ENCODE measurements around the gene ACOX3. TPM values are rescaled to one million over a fixed set of nuclear protein-coding genes. Genes with fewer than 3 reads are reported as not detected.
"Not testable (repeated sequence)": the region's sequence is repeated elsewhere in the genome, so short reads cannot be mapped to it uniquely, and the experiment has no call there.

The ACOX3 gene
- total RNA-seq, 1 donor from 2014 or later, result 30.4 TPM

DNA sequence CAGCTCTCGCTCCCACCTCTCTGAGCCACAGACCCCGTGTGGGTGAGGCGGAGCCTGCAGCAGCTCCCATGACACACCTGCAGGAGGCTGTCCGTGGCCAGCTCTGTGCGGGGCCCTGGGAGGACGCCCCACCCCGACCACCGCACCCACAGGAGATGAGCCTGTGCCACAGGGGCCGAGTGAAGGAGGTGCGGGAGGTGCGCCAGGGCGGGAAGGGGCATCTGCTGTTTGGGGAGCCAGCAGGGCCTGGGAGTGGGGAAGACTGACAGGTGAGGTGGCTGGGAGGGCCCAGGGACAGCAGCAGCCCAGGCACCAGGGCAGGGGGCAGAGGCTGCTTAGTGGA is 52.0 kb downstream of the ACOX3 start:
- ATAC-seq (no peak), DNase-seq (no peak)
- Histone ChIP-seq H3K36me3 (peaks cover 73% of the 10 kb centered on the region), H3K9me3 (no peaks in the 10 kb centered on the region), H3K4me1 (peaks cover 18% of the 10 kb centered on the region), H3K27ac (no peak overlapping the region), H3K4me3 (no peak overlapping the region), H3K27me3 (ENCODE audit: low read depth) (no peaks in the 10 kb centered on the region)
- intact Hi-C loops (cut with DNase I), result no loop called here
- TF ChIP-seq, protein P1, sequence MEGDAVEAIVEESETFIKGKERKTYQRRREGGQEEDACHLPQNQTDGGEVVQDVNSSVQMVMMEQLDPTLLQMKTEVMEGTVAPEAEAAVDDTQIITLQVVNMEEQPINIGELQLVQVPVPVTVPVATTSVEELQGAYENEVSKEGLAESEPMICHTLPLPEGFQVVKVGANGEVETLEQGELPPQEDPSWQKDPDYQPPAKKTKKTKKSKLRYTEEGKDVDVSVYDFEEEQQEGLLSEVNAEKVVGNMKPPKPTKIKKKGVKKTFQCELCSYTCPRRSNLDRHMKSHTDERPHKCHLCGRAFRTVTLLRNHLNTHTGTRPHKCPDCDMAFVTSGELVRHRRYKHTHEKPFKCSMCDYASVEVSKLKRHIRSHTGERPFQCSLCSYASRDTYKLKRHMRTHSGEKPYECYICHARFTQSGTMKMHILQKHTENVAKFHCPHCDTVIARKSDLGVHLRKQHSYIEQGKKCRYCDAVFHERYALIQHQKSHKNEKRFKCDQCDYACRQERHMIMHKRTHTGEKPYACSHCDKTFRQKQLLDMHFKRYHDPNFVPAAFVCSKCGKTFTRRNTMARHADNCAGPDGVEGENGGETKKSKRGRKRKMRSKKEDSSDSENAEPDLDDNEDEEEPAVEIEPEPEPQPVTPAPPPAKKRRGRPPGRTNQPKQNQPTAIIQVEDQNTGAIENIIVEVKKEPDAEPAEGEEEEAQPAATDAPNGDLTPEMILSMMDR (IDR thresholded peaks at IDR 0.05), result no peak

DNA sequence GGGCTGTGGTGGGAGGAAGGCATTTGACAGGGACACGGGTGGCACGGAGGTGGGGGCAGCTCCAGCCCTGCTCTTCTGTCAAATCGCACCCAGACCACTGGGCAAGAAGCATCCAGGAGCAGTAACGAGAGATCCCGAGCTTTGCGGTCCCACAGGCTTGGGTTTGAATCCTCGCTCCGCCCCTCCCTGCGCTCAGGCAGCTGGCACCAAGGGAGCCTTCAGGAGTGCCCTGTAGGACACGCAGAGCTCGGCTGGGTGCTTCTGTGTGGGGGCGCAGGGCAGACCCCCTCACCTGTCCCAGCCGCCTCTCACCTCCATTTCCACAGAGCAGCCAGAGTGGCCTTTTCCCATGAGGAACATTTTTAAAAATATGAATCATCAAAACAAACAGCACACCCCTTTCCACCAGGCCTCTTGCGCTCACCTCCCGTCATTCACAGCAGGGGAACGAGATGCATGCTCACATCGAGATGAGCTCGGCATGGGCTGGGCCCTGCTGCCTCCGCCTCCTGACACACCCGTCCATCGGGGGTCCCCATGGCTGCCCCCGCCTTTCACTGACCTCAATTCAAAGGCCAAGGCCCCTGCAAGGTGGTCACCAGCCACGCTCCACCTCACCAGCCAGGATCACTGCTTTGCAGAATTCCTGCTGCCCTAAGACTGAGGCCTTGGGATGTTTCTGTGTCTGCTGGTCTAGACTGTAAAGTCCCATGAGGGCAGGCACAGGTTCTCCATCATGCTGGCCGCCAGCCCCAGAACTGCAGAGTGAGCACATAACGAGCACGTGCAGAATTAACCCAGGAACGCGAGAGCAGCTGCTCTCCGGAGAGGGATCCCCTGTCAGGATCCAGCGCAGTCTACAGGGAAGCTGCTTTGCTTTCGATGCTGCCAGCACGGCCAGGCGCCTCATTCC is 52.7 kb downstream of the ACOX3 start:
- H3K9me3 ChIP-seq, result no peaks in the 10 kb centered on the region
- no peak for ATAC-seq
- peaks cover 18% of the 10 kb centered on the region for H3K4me1 ChIP-seq
- peaks cover 73% of the 10 kb centered on the region for H3K36me3 ChIP-seq
- intact Hi-C loops (cut with DNase I), result no loop called here
- DNase-seq, result no peak
- no peak overlapping the region for H3K27ac ChIP-seq
- no peaks in the 10 kb centered on the region for H3K27me3 ChIP-seq (ENCODE audit: low read depth)
- no peak overlapping the region for H3K4me3 ChIP-seq
- TF ChIP-seq, protein P1 (IDR thresholded peaks at IDR 0.05), result no peak

DNA sequence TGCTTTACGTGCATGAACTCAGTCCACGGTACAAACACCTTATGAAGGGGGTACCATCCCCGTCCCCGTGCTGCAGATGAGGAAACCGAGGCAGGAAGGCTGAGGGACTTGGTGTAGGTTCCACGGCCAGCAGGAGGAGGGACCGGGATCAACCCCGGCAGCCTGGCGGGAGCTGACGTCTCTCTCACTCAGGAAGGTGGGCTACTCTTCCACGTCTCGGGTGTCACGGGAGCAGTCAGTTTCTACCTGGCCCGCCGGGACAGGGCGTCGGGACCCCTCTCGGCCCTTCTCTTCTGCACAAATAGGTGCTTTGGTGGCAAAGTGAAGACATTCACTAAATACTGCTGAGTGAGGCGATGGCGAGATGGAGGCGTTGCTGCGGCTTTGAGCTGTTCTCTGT is 53.3 kb downstream of the ACOX3 start:
- H3K9me3 ChIP-seq, result no peaks in the 10 kb centered on the region
- no peak overlapping the region for H3K27ac ChIP-seq
- H3K27me3 ChIP-seq (ENCODE audit: low read depth), result no peaks in the 10 kb centered on the region
- intact Hi-C loops (cut with DNase I), result no loop called here
- H3K4me3 ChIP-seq, result no peak overlapping the region
- DNase-seq, result no peak
- peaks cover 66% of the 10 kb centered on the region for H3K36me3 ChIP-seq
- TF ChIP-seq, protein P1 (IDR thresholded peaks at IDR 0.05), result no peak
- peaks cover 15% of the 10 kb centered on the region for H3K4me1 ChIP-seq
- ATAC-seq, result no peak

DNA sequence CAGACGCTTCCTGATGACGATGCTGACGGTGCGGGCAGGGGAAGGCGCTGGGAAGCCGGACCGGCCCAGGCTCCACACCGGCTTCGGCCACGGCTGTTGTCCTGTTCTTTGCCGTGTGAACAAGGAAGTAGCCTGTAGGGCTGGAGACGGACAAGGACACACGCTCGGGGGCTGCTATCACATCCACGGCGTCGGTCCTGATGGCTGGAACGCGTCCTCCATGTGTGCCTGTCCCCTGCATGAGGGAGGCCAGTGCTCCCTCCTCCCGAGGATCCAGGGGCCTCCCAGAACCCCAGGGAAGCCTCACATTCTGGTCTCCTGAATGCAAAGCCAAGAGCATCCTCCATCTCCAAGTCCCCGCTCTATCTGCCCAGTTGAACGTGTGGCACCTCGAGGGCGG is 53.8 kb downstream of the ACOX3 start:
- Histone ChIP-seq H3K9me3 (no peaks in the 10 kb centered on the region), H3K36me3 (peaks cover 62% of the 10 kb centered on the region), H3K4me3 (no peak overlapping the region), H3K27ac (no peak overlapping the region), H3K27me3 (ENCODE audit: low read depth) (no peaks in the 10 kb centered on the region), H3K4me1 (peaks cover 11% of the 10 kb centered on the region)
- TF ChIP-seq, protein P1 (IDR thresholded peaks at IDR 0.05), result no peak
- ATAC-seq, result no peak
- intact Hi-C loops (cut with DNase I), result no loop called here
- DNase-seq, result no peak

DNA sequence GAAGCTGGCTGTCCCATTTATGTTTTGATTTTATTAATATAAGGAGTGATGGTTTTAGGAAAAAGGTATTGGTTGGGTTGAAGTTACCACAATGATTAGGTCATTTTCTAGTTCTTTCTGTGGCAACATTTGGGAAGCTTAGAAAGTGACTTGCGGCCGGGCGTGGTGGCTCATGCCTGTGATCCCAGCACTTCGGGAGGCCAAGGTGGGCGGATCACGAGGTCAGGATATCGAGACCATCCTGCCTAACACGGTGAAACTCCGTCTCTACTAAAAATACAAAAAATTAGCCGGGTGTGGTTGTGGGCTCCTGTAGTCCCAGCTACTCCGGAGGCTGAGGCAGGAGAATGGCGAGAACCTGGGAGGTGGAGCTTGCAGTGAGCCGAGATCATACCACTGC is 54.4 kb downstream of the ACOX3 start:
- H3K36me3 ChIP-seq, result peaks cover 61% of the 10 kb centered on the region
- H3K27ac ChIP-seq; DNase-seq; H3K4me3 ChIP-seq; H3K4me1 ChIP-seq; ATAC-seq; H3K9me3 ChIP-seq; H3K27me3 ChIP-seq (ENCODE audit: low read depth); intact Hi-C loops (cut with DNase I): not testable (repeated sequence)

DNA sequence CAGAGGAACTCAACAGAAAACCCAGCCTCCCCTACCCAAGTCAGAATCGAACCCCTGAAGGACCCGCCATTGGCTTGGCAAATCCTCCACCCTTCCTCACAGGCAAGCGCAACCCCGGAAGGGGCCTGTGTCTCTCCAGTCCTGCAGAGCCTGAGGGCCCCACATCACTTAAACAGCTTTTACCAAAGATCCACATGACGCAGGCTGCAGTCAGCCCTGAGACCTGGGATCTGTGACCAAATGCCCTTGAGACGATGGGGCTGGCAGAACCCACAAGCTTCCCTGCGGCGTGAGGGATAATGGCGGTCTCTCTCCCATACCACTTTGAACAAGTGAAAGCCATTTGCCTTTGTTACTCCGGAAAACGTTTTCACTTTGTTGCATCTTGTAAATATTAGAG is 54.9 kb downstream of the ACOX3 start:
- ATAC-seq (no peak), DNase-seq (no peak)
- H3K27ac ChIP-seq, result no peak overlapping the region
- H3K4me3 ChIP-seq, result no peak overlapping the region
- TF ChIP-seq, protein P1 (IDR thresholded peaks at IDR 0.05), result no peak
- H3K27me3 ChIP-seq (ENCODE audit: low read depth), result no peaks in the 10 kb centered on the region
- H3K4me1 ChIP-seq, result peaks cover 6% of the 10 kb centered on the region
- no peaks in the 10 kb centered on the region for H3K9me3 ChIP-seq
- intact Hi-C loops (cut with DNase I), result no loop called here
- peaks cover 61% of the 10 kb centered on the region for H3K36me3 ChIP-seq
